Left renal cortex interstitium (tissue), 4 donors: Measurements from ENCODE around the gene FCN2. TPM values are rescaled to one million over a fixed set of nuclear protein-coding genes. Genes with fewer than 3 reads are reported as not detected.

Experiments
- DNase-seq, 4 donors: peaks; one replicate each; pipeline ENCODE4 v3.0.0-alpha.2; 2013; ENCODE audit warnings: low read depth in 4 of 4, low spot score in 2 of 4, missing footprints in 1 of 4
- polyA plus RNA-seq, 4 donors: library from polyadenylated mRNA; unstranded; fragments of 120-200 nt; gene quantifications; one replicate each; pipeline ENCODE4 v1.2.1, GENCODE V29; 2013; ENCODE audit not compliant: insufficient read length in 4 of 4

The FCN2 gene
- polyA plus RNA-seq, 4 donors: 0.66 to 0.95 (median 0.83) TPM; not detected in 1

DNA sequence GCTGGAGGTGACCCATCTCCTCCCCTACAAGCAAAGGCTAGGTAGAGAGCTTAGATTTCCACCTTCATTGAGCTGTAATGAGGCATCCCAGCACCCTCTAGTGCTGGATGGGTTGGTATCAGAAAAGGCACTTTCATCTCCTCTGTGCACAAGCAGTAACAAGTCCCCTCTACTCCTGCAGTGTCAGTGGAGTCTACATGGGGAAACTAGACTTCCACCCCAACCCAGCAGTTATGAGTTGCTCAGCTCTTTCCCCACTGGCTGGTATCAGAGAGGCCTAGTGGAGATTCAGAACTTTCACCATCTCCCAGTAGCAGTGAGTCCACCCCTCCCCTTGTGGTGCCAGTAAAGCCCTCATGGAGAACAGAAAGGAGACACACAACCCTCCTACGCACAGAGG is 19.2 kb downstream of the FCN2 start:
- no peak for DNase-seq

DNA sequence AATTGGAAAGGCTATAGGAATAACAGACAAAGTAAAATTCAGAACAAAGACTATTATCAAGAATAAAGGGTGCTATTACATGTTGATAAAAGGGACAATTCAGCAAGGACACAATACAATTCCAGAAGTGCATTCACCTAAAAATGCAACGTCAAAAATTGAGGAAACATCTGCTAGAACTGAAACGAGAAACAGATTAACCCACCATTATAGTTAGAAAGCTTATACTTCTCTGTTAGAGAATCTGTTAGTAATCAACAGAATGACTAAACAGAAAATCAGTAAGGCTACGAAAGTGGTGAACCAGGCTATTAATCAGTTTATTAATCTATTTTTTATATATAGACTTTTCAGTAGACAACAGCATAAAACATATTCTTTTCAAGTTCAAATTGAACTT is 22.3 kb downstream of the FCN2 start:
- DNase-seq: no peak

DNA sequence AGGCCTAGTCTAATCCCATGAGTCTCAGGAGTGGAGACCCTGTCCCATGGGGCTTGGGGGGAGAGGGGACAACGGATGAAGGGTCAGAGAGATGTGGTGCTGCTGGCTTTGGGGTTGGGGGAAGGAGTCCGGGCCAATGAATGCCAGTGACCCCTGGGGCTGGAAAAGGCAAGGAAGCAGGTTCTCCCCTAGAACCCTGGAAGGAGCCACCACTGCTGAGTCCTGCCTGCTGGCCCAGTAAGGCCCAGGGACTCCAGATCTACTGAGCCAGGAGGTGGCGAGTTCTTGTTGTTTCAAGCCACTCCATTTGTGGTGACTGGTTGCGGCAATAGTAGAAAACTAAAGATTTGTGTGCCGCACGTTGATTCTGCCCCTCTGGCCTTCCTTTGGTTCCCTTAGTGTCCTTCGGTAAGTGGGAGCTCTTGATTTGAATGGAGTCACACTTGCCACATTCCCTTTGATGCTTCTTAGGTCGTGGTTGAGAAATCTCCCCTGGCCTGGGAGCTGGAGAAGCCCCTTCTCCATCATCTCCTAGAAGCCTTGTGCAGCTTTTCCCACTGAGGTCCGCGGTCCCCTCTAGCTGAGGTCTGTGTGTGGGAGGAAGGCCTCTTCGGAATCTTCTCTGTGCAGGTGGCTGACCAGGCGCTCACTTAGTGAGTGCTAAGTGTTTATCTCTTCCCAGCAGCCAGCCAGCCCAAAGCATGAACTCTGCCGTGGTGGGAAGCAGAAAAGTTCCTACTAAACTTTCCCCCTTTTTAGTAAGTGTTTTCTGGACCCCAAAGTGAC is 28.1 kb downstream of the FCN2 start:
- DNase-seq: no peak

DNA sequence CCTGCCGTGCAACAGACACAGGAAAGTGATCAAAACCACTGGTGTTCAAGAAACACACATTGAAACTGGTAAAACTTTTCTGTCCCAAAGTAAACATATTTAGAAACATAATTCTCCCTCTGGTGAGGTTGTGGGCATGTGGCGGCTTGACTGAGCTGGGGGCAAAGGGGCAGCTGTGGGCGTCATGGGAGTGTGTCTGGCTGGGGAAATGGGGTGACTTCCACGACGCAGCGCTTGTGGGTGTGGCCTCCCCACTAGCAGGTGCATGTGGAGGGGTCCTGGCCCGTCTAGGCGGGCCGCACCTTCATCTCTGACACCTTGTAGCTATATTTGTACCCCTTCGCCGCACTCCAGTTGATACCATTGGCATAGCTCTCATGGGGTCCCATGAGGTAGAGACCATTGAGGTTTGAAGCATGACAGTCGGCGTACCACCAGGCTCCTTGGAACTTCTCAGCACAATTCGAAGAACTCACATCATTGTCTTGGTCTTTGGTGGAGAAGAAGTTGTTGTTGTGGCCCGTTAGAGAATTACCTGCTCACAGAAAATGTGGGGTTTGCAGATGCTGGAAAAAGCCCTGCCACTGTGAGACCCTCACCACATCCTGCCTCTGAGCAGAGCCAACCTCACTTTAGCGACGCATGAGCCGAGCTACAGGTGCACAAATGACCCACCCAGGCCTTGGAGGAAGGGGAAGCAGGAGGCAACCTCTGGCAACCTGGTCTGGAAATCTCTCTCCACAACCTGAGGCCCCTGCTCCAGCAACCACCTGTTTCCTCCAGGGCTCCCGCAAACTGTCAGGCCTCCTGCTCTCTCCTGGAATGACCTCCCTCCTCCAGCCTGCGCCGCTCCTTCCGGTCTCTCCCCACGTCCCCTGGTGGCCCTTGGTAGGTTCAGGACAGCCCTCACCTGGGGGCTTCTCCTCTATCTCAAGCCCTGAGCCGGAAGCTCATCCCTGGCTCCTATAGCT is 29.2 kb downstream of the FCN2 start:
- DNase-seq: no peak

DNA sequence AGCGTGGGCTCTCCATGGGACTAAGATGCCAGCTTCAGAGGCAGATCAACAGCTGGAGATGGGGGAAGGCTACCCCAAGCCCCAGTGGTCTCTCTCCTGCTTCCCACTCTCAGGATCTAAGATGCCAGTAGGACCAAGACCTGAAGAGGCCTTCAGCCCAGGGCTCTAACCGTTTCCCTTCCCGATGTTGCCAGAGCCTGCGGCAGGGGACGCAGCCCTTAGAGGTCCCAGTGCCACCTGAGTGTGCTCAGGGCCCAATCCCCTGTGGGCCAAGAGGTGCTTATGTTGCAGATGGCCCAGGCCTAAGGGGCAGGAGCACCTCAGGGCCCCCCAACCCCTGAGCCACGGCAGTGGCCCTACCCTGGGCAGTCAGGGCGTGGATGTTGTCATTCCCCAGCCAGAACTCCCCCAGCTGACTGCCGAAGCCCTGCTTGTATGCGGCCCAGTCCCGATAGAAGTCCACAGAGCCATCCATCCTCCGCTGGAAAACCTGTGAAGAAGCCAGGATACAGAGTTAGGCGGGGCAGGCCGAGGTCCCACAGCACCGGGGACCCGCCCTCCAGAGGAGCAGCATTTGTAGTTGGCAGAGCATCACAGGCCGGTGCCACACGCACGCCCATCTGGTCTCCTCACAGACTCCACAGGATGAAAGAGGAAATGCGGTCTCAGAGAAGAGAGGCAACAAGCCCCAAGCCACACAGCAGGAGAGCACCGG is 31.7 kb downstream of the FCN2 start:
- no peak for DNase-seq

DNA sequence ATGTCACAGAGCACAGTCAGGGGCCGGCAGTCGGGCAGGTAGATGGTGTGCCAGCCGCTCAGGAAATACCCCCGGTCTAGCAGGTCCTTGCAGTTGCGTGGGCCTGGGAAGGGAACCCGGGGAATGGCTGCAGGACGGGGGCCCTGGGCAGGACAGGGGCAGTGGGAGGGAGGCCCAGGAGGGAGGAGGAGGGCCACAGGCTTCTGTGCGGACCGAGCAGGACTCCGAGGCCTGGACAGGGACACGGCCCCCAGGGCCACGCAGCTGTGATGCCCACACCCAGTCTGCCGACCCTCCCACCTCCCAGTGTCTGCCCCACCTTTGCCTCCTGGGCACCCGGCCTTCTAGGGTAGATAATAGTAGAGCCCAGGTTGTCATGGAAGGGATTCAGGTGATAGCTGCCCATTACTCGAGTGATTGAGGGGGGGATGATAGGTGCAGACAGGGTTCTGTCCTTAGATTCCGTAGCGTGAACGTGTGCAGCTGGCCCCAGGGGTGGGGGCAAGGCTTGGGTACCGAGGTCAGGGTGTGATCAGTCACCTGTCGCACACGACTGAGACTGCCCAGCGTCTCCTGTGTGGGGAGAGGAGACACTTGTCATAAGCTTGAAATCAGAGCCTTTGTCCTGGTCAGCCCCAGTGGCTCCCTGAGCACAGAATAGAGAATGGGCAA is 32.6 kb downstream of the FCN2 start:
- no peak for DNase-seq

DNA sequence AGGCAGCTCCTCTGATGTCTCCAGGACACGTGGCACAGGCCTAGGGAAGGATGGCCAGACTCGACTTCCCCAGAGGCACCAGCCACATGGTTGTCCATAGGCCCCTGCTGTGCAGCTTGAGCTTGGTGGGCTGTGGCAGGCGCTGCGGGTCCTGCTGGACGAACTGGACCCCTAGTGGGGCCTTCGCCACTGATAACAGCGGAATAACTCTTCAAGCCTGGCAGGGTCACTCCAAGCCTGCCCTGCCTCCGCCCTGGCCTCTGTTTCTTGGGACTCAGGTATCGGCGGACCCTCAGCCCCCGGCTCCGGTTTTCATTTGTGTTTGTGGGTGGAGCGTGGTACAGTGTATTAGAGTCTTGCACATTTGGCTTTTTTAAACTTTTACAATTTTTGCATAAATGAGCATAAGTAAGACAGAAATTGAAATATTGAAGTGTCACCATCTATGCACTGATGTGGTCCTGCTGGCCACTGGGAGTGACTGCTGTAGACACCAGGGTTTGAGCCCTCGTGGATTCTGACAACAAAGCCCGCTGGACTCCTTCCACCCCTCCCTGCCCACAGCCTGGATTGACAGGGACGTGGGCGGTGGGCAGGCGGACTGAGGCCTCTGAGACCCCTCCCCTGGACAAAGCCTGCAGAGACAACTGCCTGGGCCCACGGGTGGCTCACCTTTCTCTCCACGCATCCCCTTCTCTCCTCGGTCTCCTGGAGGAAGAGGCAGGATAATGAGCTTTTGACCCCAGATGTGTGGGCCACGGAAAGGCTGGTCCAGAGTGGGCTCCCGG is 33.3 kb downstream of the FCN2 start:
- DNase-seq: no peak

DNA sequence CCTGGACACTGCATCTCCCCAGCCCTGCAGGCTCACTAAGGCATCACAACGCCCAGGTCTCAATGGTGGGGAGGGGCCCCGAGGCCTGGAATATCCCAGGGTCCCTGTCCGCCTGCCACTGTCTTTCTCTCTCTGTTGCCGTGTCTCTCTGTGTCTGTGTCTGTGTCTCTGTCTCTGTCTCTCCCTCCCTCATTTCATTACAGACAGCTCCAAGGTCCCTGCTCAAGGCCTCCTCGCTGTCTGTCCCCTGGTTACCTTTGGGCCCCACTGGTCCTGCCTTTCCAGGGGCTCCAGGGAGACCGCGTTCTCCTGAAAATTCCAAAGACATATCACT is 33.9 kb downstream of the FCN2 start:
- no peak for DNase-seq

DNA sequence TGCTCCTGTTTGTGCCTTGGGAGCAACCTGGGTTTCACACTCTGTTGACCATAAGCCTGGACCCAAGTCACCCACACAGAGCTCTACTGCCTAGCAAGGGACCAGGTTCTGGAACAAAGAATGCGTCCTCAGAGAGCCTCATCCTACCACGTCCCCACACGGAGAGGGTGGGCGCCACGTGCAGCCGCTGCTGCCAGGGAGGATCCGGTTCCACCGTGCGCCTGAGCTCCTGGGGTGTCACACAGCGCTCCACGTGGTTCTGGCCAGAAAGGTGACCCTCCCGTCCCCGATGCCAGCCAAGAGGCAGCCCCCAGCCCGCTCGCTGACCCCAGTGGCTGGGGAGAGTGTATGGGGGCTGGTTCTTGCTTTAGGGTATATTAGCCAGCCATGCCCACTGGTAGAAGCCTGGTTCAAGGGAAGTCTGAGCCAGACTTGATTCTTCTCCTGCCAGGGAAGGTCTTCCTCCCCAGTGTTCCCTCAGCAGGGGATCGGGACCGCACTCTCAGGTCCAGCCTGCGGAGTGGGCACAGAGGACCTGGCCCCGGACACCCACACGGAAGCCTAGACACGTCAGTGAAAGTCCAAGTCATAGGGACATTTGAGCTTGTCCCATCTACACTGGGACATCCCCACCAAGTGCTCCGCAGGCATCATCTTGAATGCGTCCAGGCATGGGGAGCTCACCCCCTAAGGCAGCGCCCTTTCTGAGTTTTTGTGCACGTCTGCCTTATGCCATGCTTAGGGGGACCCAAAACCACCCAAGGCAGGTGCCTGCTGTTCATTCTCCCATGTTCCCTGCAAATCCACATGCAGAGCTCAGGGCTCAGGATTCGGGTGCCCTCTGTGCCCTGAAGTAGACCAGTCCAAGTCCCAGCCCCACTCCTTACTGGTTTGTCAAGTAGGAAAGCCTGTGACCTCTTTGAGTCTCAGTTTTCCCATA is 34.7 kb downstream of the FCN2 start:
- DNase-seq: no peak

DNA sequence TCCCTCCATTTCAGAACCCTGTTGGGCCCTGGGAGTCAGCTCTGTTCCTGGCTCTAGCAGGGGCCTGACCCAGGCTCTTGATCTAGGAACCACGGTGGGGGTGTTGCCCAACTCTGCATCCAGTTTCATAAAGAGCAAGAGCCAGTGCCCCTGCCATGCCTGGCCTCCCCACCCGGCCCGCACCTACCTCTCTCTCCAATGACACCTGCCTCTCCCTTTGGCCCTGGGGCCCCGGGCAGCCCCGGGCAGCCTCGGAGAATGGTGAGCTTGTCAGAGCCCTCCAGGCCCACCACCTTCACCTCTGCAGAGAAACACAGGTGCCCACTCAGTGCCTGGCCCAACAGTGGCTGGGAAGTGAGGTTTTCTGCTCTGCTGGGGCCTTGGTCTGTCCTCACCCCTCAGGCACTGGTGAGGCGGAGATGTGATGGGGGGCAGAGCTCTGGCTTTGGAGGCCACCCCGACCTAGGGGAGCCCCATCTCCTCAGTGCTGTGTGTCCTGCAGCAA is 35.6 kb downstream of the FCN2 start:
- no peak for DNase-seq

DNA sequence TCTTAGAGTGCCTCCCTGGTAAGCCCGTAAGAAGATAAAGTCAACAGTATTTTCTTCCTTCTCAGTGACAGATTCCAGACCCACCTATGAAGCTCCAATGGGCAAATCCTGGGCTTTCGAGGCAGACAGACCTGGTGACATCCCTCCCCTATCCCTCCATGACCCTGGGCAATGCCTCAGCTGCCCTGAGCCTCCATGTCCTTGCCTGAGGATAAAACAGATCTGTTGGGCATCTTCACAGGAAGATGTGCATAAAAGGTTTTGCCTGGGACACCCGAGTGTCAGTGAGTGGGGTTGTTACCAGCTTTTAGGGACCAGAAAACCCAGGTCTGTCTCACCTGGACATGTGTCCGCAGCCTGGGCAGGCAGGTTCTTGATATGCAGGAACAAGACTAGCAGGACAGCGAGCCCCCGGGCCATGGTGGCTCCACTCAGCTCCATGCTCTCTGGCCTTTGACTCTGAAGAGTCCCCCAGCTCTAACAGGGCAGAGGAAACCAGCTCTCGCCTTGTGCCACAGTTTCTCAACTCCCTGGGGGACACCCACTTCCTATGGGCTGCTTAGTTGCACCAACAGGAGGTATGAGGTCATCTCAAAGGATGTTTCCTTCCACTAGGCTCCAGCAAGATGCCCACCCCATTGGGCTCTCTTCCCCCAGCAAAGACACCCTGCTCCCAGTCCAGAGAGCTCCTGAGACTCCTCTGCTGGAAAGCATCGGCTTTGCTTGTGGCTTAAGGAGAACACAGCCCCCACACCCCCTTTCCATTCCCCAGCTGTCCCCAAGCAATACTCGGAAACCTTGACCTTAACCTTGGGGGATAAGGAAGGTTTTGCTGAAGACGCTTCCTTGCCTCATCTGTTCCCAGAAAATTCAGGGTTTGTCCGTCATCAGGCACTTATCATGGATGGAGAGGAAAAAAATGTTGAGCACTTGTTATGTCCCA is 37.1 kb downstream of the FCN2 start, which contains the start of gene FCN1:
Gene FCN1 (minus strand): TSS at position 482 of the 943 bp plus-strand sequence. CDS start 41 bp downstream, at position 441.
- DNase-seq: no peak

DNA sequence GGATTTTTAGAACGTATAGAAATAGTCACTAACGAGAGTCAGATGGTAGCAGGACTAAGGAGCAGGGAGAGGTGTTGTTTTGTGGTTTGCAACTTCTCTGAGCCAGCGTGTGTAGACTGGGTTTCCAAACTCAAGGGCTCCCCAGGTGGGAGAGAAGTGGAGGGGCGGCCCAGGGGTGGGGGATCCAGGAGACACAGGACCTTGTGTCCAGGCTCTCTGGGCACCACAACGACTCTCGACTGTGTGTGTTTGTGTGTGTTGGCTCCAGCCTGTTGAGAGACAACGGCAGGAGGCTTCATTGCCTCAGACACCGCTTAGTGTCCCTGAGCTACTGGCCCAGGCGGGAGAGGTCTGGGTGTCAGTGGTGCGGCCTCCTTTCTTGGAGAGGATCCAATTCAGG is 38.0 kb downstream of the FCN2 start:
- no peak for DNase-seq

DNA sequence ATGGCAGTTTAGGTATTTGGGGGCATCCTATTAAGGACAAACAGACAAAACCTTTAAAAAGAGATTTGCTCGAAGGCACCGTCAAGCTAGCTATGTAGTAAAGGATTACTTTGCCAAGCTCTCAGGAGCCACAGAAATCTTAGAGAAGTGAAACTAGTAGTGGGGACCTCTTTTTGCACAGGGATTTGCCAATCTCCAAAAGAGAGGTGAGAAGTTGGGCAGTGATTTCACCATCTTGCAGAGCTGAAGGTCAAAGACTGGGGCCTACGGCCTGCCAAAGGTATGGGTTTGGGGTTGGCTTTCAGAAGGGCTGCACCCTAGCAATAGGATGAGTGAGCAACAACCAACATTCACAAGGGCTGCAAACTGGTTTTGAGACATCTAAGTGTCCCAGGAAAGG is 38.7 kb downstream of the FCN2 start:
- DNase-seq: no peak

DNA sequence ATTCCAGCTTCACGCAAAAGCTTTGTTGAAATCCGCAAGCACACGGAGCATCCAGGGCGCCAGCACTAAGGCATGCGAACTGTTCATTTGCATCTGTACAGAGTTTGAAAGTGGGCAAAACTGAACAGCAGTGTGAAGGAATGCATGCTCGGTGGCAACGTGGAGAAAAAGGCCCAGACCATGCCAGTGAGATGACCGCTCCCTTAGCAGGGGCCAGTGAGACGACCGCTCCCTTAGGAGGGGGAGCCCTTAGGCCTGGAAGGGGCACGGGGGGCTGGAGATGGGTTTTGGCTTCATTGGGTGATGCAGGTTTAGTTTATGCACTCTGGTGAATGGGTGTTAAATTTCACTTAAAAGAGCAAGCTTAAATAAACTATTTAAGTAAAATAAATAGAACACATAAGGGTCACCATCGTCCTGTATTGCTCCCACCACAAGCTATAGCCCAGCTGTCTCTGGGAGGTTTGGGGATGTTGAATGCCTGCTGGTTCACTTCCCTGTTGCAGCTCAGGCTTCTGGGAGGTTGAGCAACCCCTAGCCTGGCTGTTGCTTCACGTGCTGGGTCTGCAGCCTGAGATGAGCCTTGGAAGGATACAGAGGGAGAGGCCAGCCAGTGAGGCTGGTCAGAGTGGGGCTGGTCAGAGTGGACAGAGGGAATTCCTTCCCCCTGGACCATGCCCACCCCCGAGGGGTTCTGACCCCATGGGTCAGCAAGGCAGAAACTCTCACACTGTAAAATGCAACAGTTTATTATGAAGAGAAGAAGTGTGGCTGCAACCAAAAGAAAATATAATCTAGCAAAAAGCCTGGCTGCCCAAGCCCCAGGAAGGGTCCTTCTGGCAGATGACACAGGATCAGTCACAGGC is 41.7 kb downstream of the FCN2 start:
- no peak for DNase-seq

DNA sequence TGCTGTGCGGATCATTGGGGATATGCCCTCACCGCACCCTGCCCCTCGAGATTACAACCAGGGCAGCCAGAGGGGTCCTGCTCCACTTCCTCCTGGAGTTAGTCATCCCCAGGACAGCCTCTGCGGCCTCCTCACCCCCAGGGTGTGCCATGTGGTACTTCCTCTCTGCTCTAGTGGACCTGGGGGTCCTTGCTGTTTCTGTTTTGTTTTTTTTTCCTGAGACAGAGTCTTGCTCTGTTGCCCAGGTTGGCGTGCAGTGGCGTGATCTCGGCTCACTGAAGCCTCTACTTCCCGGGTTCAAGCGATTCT is 42.3 kb downstream of the FCN2 start:
- no peak for DNase-seq

DNA sequence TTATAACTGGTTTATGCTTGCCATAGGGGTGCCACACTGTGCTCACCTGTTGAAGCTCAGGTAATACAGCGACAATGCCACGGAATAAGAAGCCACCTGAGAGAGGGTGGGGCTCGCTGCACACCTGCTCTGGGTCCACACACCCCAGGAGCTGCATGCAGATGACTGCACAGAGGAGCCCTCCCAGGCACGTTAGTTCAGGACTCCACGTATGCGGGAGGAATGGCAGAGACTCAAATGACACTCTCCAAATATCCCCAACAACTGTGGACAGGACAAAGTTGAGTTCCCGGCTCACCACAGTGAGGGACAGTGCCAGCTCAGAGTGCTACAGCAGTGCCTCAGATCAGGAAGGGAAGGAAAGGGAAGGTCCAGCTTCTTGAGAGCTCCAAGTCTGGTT is 42.9 kb downstream of the FCN2 start:
- DNase-seq: no peak
